Fibroblast of lung (primary cell): ENCODE data around the gene RPS6KA2.

Experiments used
- CTCF ChIP-seq, 2 donors: IDR thresholded peaks in 1 of 2; conservative IDR thresholded peaks in 1 of 2; 1 replicate in 1 of 2; 2 replicates in 1 of 2; pipeline ENCODE4 v1.5.1; 2011 to 2012; ENCODE audit warnings: low read length in 2 of 2, control low read depth in 1 of 2, inconsistent platforms in 1 of 2, low read depth in 1 of 2, mild to moderate bottlenecking in 1 of 2
- EZH2 ChIP-seq: IDR thresholded peaks from 2 replicates; pipeline ENCODE4 v1.5.1; 2012; ENCODE audit warnings: low read length, control low read depth, mild to moderate bottlenecking; ENCODE audit errors: missing control alignments

- no peak for TF ChIP-seq CTCF (conservative IDR thresholded peaks at IDR 0.05 in 1 of 2, IDR thresholded peaks at IDR 0.05 in 1 of 2; ENCODE audit: low read depth in 1 of 2, low read length in 2 of 2)
- no peak for TF ChIP-seq EZH2
These were observed 54.4 kb downstream of the RPS6KA2 start for GRCh38 chr6:166572370-166573261.
